WTC11 (cell line): ENCODE measurements around the gene LINC01488. TPM values are rescaled to one million over a fixed set of nuclear protein-coding genes. Genes with fewer than 3 reads are reported as not detected.

ENCODE experiments used
- ATAC-seq: fragments of 200-7000 bp; cut with Tn5 transposase; 2 replicates; pipeline ENCODE4 v1.10.0; 2021; ENCODE audit warnings: mild to moderate bottlenecking, moderate library complexity
- CTCF ChIA-PET: fragments of 300-600 bp; sonication (Branson Sonifier 250); formaldehyde crosslinking; loops from one replicate; lab custom pipeline; 2021; ENCODE audit warnings: antibody characterized with exemption; lab: Charles Lee
- POLR2A ChIA-PET: fragments of 350-600 bp; sonication (Branson Sonifier 250); formaldehyde crosslinking; loops from one replicate; lab custom pipeline; 2021; ENCODE audit warnings: antibody characterized with exemption; lab: Charles Lee
- DNase-seq: peaks from one replicate; pipeline ENCODE4 v3.0.0; 2021; ENCODE audit warnings: low spot score
- H3K27ac Mint-ChIP-seq: 2 replicates; pipeline ENCODE4 v1.8.0; 2021; ENCODE audit warnings: mixed read lengths
- H3K27me3 Mint-ChIP-seq: 2 replicates; pipeline ENCODE4 v1.8.0; 2021; ENCODE audit warnings: low read depth, mild to moderate bottlenecking, moderate library complexity, mixed read lengths
- H3K36me3 Mint-ChIP-seq: 2 replicates; pipeline ENCODE4 v1.8.0; 2021; ENCODE audit warnings: mixed read lengths
- H3K4me1 Mint-ChIP-seq: 2 replicates; pipeline ENCODE4 v1.8.0; 2022; ENCODE audit warnings: mixed read lengths
- H3K4me3 Mint-ChIP-seq: 2 replicates; pipeline ENCODE4 v1.8.0; 2021; ENCODE audit warnings: mild to moderate bottlenecking, moderate library complexity, mixed read lengths
- H3K9me3 Mint-ChIP-seq: 2 replicates; pipeline ENCODE4 v1.8.0; 2021; ENCODE audit warnings: mixed read lengths
- CREB1 ChIP-seq: sonication (generic); formaldehyde crosslinking; IDR thresholded peaks from 2 replicates; pipeline ENCODE4 v1.8.0; 2023; ENCODE audit warnings: mild to moderate bottlenecking, missing genetic modification reagents
- GRHL2 ChIP-seq: fragments of 250-450 bp; sonication (Bioruptor Pico); IDR thresholded peaks from 2 replicates; pipeline ENCODE4 v1.8.0; 2022; ENCODE audit warnings: mild to moderate bottlenecking, moderate library complexity; ENCODE audit not compliant: insufficient replicate concordance, severe bottlenecking
- HMGA2 ChIP-seq: fragments of 250-450 bp; sonication (Bioruptor Pico); IDR thresholded peaks from 2 replicates; pipeline ENCODE4 v1.4.0; 2021; ENCODE audit warnings: mild to moderate bottlenecking, moderate library complexity
- JAZF1 ChIP-seq: fragments of 250-450 bp; sonication (Bioruptor Pico); IDR thresholded peaks from 2 replicates; pipeline ENCODE4 v1.9.0; 2021; ENCODE audit warnings: moderate library complexity, mild to moderate bottlenecking, inconsistent platforms
- JUN ChIP-seq: sonication (generic); formaldehyde crosslinking; IDR thresholded peaks from 2 replicates; pipeline ENCODE4 v1.8.0; 2023; ENCODE audit warnings: mild to moderate bottlenecking, missing genetic modification reagents
- NFATC4 ChIP-seq: fragments of 250-450 bp; sonication (Bioruptor Pico); IDR thresholded peaks from 2 replicates; pipeline ENCODE4 v1.9.0; 2021; ENCODE audit warnings: mild to moderate bottlenecking
- NR2C2 ChIP-seq: sonication (generic); formaldehyde crosslinking; IDR thresholded peaks from 2 replicates; pipeline ENCODE4 v1.8.0; 2022; ENCODE audit warnings: mild to moderate bottlenecking, missing genetic modification reagents
- PRRX2 ChIP-seq: fragments of 250-450 bp; sonication (Bioruptor Pico); IDR thresholded peaks from 2 replicates; pipeline ENCODE4 v1.8.0; 2021; ENCODE audit warnings: mild to moderate bottlenecking
- RELA ChIP-seq: sonication (generic); formaldehyde crosslinking; IDR thresholded peaks from 2 replicates; pipeline ENCODE4 v1.8.1; 2022; ENCODE audit warnings: missing genetic modification reagents, mild to moderate bottlenecking, borderline replicate concordance
- RORB ChIP-seq: fragments of 250-450 bp; sonication (Bioruptor Pico); IDR thresholded peaks from 2 replicates; pipeline ENCODE4 v1.9.0; 2021; ENCODE audit warnings: mild to moderate bottlenecking
- SMAD3 ChIP-seq: sonication (generic); formaldehyde crosslinking; IDR thresholded peaks from 2 replicates; pipeline ENCODE4 v1.8.0; 2022; ENCODE audit warnings: missing genetic modification reagents, mild to moderate bottlenecking, borderline replicate concordance
- TCF7 ChIP-seq: sonication (generic); formaldehyde crosslinking; IDR thresholded peaks from 2 replicates; pipeline ENCODE4 v1.8.0; 2022; ENCODE audit warnings: mild to moderate bottlenecking, low read depth, missing genetic modification reagents, moderate library complexity
- TEAD1 ChIP-seq: sonication (generic); formaldehyde crosslinking; IDR thresholded peaks from 2 replicates; pipeline ENCODE4 v1.8.0; 2022; ENCODE audit warnings: mild to moderate bottlenecking, missing genetic modification reagents
- TEAD4 ChIP-seq: sonication (generic); formaldehyde crosslinking; IDR thresholded peaks from 2 replicates; pipeline ENCODE4 v1.8.0; 2022; ENCODE audit warnings: mild to moderate bottlenecking, missing genetic modification reagents
- ZBTB21 ChIP-seq: sonication (generic); formaldehyde crosslinking; IDR thresholded peaks from 2 replicates; pipeline ENCODE4 v1.8.1; 2023; ENCODE audit warnings: mild to moderate bottlenecking, missing genetic modification reagents, borderline replicate concordance
- ZNF317 ChIP-seq: sonication (generic); formaldehyde crosslinking; IDR thresholded peaks from 2 replicates; pipeline ENCODE4 v1.8.1; 2023; ENCODE audit warnings: low read depth, mild to moderate bottlenecking, moderate library complexity, missing genetic modification reagents, borderline replicate concordance
- total RNA-seq: library from RNA; stranded (reverse); gene quantifications from 3 replicates; pipeline ENCODE4 v1.2.3, GENCODE V29; 2021
- TF ChIP-seq, protein P1 (sequence below): sonication (generic); formaldehyde crosslinking; IDR thresholded peaks from 2 replicates; pipeline ENCODE4 v1.8.0; 2023; ENCODE audit warnings: missing genetic modification reagents
- TF ChIP-seq, protein P2 (sequence below): sonication (generic); formaldehyde crosslinking; IDR thresholded peaks from 2 replicates; pipeline ENCODE4 v1.8.0; 2023; ENCODE audit warnings: missing genetic modification reagents, mild to moderate bottlenecking, borderline replicate concordance
- TF ChIP-seq, protein P3 (sequence below): sonication (generic); formaldehyde crosslinking; IDR thresholded peaks from 2 replicates; pipeline ENCODE4 v1.8.0; 2022; ENCODE audit warnings: mild to moderate bottlenecking, missing genetic modification reagents
- TF ChIP-seq, protein P4 (sequence below): sonication (generic); formaldehyde crosslinking; IDR thresholded peaks from 2 replicates; pipeline ENCODE4 v1.8.0; 2023; ENCODE audit warnings: mild to moderate bottlenecking, missing genetic modification reagents
- TF ChIP-seq, protein P5 (sequence below): sonication (generic); formaldehyde crosslinking; IDR thresholded peaks from 2 replicates; pipeline ENCODE4 v1.8.1; 2023; ENCODE audit warnings: mild to moderate bottlenecking, missing genetic modification reagents, moderate library complexity

The LINC01488 gene
- total RNA-seq, 1 experiment from 2014 or later: not detected

DNA sequence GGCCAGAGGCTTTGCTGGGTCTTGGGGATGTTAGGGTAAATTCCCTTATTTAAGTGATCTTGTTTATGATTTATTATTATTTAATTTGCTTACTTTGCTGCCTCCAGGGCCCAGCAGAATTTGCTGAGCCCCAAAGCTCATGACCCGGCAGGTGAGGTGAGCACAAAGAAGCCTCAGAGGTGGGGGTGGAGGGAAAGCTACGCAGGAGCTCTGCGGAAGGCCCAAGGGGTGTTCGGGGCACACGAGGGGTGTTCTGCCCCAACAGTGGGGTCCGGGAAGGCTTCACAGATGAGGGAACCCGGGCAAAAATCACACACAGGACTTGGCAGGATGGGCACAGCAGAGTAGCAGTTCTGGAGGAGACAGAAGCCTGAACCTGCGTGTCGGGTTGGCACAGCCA lies 6.7 kb upstream of the LINC01488 start (continued):
- no peak for TF ChIP-seq RELA (CRISPR knock-in tag)
- TF ChIP-seq NFATC4 (CRISPR knock-in tag): no peak
- TF ChIP-seq TEAD4 (CRISPR knock-in tag): no peak
- no peak for TF ChIP-seq ZBTB21 (CRISPR knock-in tag)
- TF ChIP-seq, protein P1, sequence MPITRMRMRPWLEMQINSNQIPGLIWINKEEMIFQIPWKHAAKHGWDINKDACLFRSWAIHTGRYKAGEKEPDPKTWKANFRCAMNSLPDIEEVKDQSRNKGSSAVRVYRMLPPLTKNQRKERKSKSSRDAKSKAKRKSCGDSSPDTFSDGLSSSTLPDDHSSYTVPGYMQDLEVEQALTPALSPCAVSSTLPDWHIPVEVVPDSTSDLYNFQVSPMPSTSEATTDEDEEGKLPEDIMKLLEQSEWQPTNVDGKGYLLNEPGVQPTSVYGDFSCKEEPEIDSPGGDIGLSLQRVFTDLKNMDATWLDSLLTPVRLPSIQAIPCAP: no peak

DNA sequence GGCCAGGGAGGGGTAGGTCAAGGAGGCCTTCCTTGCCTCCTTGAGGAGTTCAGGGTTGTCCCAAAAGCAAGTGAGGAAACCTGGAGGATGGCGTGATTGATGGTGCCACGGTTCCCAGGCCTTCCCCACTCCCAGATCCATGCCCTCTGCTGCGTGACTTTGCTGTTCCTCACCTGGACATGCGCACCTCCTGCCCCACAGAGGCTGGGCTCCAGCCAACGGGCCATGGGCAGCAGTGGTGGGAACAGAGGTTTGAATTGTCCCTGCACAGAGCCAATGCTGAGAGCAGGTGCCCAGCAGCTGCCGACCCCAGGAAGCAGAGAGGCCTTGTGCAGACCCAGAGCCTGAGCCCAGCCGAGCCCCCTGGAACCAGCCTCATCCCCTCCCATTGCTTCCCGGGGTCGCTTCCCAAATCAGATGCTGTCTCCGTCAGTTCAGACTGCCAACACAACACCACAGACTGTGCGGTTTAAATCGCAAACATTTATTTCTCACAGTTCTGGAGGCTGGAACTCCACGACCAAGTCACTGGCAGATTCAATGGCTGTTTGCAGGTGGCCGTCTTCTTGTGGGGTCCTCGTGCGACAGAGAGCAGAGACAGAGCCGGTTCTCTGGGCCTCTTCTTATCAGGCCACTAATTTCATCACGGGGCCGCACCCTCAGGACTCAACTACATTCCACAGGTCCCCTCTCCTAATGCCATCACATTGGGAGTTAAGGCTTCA lies 6.2 kb upstream of the LINC01488 start:
- ATAC-seq (no peak), DNase-seq (no peak)
- peaks cover 38% of the 10 kb centered on the region for H3K27me3 Mint-ChIP-seq
- peaks cover 9% of the 10 kb centered on the region for H3K9me3 Mint-ChIP-seq
- H3K4me1 Mint-ChIP-seq: peaks cover 25% of the 10 kb centered on the region
- no peak overlapping the region for H3K4me3 Mint-ChIP-seq
- CTCF ChIA-PET: no interaction called here
- H3K27ac Mint-ChIP-seq: no peak overlapping the region
- H3K36me3 Mint-ChIP-seq: peaks cover 9% of the 10 kb centered on the region
- TF ChIP-seq TEAD1 (CRISPR knock-in tag) (no peak), JUN (CRISPR knock-in tag) (no peak), CREB1 (CRISPR knock-in tag) (no peak), SMAD3 (no peak), HMGA2 (CRISPR knock-in tag) (no peak), GRHL2 (CRISPR knock-in tag) (no peak), NR2C2 (CRISPR knock-in tag) (no peak), JAZF1 (CRISPR knock-in tag) (no peak), TCF7 (CRISPR knock-in tag) (no peak), PRRX2 (CRISPR knock-in tag) (no peak), RORB (CRISPR knock-in tag) (no peak), ZNF317 (CRISPR knock-in tag) (no peak)
- TF ChIP-seq, protein P2, sequence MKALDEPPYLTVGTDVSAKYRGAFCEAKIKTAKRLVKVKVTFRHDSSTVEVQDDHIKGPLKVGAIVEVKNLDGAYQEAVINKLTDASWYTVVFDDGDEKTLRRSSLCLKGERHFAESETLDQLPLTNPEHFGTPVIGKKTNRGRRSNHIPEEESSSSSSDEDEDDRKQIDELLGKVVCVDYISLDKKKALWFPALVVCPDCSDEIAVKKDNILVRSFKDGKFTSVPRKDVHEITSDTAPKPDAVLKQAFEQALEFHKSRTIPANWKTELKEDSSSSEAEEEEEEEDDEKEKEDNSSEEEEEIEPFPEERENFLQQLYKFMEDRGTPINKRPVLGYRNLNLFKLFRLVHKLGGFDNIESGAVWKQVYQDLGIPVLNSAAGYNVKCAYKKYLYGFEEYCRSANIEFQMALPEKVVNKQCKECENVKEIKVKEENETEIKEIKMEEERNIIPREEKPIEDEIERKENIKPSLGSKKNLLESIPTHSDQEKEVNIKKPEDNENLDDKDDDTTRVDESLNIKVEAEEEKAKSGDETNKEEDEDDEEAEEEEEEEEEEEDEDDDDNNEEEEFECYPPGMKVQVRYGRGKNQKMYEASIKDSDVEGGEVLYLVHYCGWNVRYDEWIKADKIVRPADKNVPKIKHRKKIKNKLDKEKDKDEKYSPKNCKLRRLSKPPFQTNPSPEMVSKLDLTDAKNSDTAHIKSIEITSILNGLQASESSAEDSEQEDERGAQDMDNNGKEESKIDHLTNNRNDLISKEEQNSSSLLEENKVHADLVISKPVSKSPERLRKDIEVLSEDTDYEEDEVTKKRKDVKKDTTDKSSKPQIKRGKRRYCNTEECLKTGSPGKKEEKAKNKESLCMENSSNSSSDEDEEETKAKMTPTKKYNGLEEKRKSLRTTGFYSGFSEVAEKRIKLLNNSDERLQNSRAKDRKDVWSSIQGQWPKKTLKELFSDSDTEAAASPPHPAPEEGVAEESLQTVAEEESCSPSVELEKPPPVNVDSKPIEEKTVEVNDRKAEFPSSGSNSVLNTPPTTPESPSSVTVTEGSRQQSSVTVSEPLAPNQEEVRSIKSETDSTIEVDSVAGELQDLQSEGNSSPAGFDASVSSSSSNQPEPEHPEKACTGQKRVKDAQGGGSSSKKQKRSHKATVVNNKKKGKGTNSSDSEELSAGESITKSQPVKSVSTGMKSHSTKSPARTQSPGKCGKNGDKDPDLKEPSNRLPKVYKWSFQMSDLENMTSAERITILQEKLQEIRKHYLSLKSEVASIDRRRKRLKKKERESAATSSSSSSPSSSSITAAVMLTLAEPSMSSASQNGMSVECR (CRISPR knock-in tag): no peak; the same call in 1 of the 2 replicates
- TF ChIP-seq, protein P3, sequence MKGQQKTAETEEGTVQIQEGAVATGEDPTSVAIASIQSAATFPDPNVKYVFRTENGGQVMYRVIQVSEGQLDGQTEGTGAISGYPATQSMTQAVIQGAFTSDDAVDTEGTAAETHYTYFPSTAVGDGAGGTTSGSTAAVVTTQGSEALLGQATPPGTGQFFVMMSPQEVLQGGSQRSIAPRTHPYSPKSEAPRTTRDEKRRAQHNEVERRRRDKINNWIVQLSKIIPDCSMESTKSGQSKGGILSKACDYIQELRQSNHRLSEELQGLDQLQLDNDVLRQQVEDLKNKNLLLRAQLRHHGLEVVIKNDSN (CRISPR knock-in tag): no peak
- TF ChIP-seq, protein P1: no peak
- TF ChIP-seq, protein P4, sequence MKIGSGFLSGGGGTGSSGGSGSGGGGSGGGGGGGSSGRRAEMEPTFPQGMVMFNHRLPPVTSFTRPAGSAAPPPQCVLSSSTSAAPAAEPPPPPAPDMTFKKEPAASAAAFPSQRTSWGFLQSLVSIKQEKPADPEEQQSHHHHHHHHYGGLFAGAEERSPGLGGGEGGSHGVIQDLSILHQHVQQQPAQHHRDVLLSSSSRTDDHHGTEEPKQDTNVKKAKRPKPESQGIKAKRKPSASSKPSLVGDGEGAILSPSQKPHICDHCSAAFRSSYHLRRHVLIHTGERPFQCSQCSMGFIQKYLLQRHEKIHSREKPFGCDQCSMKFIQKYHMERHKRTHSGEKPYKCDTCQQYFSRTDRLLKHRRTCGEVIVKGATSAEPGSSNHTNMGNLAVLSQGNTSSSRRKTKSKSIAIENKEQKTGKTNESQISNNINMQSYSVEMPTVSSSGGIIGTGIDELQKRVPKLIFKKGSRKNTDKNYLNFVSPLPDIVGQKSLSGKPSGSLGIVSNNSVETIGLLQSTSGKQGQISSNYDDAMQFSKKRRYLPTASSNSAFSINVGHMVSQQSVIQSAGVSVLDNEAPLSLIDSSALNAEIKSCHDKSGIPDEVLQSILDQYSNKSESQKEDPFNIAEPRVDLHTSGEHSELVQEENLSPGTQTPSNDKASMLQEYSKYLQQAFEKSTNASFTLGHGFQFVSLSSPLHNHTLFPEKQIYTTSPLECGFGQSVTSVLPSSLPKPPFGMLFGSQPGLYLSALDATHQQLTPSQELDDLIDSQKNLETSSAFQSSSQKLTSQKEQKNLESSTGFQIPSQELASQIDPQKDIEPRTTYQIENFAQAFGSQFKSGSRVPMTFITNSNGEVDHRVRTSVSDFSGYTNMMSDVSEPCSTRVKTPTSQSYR (CRISPR knock-in tag): no peak
- TF ChIP-seq, protein P5, sequence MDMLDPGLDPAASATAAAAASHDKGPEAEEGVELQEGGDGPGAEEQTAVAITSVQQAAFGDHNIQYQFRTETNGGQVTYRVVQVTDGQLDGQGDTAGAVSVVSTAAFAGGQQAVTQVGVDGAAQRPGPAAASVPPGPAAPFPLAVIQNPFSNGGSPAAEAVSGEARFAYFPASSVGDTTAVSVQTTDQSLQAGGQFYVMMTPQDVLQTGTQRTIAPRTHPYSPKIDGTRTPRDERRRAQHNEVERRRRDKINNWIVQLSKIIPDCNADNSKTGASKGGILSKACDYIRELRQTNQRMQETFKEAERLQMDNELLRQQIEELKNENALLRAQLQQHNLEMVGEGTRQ (CRISPR knock-in tag): no peak
- POLR2A ChIA-PET: no interaction called here
